Fibroblast of skin of abdomen (primary cell): ENCODE data around the gene MAP3K13. TPM values are rescaled to one million over a fixed set of nuclear protein-coding genes. Genes with fewer than 3 reads are reported as not detected.

Experiments used
- DNase-seq: peaks from one replicate; pipeline ENCODE4 v3.0.0-alpha.2; 2013
- polyA plus RNA-seq, 2 experiments: library from polyadenylated mRNA; unstranded; fragments of 120-200 nt; gene quantifications; one replicate each; pipeline ENCODE4 v1.2.1, GENCODE V29; 2013; ENCODE audit not compliant: insufficient read length in 2 of 2

MAP3K13 gene
- 19.4 TPM for polyA plus RNA-seq (2013, experiment 1 of 2; ENCODE audit: insufficient read length)
- polyA plus RNA-seq (2013, experiment 2 of 2; ENCODE audit: insufficient read length), result 21.1 TPM

- peak; percentile 95 for DNase-seq
Measured at GRCh38 chr3:185362850-185363661, at the start of gene MAP3K13. Gene MAP3K13 (plus strand): TSS chr3:185363136. CDS start chr3:185428582, 65,446 bp downstream.

DNA sequence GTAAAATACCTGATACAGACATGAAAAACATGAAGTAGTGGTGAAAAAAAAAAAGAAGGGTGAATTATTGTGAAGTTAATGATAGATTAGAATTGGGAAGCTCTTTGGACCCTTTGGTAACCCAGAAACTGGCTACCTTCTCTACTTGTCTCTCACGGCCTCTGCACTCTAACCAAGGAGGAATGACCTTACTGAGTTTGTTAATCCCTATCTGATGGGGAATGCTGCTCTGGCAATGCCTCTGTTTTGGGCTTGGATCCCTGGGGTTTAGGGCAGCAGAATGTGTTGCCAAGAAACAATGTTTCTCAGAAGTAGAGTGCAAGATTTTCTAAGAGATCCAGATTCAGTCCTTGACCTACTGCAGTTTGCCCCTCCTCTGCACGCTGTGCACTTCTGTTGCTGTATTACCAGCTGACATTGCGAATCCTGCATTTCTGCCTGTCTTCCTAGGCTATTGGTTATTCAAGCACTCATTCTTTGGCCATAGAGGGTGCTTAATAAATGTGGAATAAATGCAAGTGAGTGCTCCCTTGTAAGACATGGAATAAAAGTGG, 49.2 kb upstream of the MAP3K13 start:
- no peak for DNase-seq

GRCh38 chr3:185316740-185317412, 46.1 kb upstream of the MAP3K13 start:
- DNase-seq, result no peak

DNA sequence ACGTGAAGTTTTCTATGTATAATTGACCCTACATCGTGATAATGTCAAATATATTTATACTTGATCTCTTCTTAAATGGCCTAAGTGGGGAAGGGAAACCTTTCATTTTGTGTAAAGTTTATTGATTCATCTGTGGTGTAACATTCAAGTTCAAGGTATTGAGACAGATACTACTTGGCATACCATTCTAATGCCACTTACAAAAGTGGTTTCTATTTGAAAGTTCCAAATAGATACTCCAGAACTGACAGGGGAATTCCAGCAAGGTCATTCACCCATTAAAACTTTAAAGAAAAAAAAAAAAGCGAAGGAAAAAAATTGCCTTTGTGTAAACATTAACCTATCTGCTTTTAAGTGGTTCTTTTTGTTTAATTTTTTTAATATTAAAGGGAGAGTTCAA, 45.3 kb upstream of the MAP3K13 start:
- DNase-seq, result no peak

GRCh38 chr3:185318141-185318540, 44.8 kb upstream of the MAP3K13 start:
- peak; percentile 36 for DNase-seq

GRCh38 chr3:185319801-185320200, 43.1 kb upstream of the MAP3K13 start:
- no peak for DNase-seq

DNA sequence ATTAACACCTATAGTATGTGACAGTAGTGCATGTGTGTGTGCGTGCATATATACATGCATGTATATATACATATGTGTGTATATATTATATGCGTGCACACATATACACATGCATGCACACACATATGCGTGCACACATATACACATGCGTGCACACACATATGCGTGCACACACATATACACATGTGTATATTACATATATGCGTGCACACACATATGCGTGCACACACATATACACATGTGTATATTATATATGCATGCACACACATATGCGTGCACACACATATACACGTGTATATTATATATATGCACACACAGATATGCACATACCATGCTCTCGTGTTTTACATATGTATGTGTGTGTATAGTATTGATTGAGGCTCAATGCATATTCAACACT, 42.0 kb upstream of the MAP3K13 start:
- DNase-seq, result no peak

- DNase-seq, result no peak
Measured at GRCh38 chr3:185322101-185322719, 40.7 kb upstream of the MAP3K13 start.

- DNase-seq, result no peak
Measured at GRCh38 chr3:185325946-185326791, 36.8 kb upstream of the MAP3K13 start.

- no peak for DNase-seq
Measured at GRCh38 chr3:185327062-185327461, 35.9 kb upstream of the MAP3K13 start.

- no peak for DNase-seq
Measured at GRCh38 chr3:185328324-185329004, 34.5 kb upstream of the MAP3K13 start.

GRCh38 chr3:185330238-185330637, 32.7 kb upstream of the MAP3K13 start:
- no peak for DNase-seq

DNA sequence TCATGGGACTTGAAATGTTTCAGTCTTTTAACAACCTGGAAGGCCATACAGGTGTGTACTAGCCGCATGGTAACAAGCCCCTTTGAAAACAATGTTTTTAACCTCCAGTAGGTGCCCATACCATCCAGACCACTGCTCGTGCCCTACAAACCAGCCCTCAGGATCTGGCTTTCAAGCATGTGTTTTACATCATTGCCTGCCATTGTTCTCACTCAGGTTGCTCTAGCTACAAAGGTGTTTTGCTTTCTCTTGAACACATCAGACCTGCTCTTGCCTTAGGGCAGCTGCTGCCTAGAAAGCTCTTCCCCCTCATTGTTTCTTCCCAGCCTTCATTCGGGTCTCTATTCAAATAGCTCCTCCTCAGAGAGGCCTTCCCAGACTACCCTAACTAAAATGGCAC, 32.3 kb upstream of the MAP3K13 start:
- no peak for DNase-seq

DNA sequence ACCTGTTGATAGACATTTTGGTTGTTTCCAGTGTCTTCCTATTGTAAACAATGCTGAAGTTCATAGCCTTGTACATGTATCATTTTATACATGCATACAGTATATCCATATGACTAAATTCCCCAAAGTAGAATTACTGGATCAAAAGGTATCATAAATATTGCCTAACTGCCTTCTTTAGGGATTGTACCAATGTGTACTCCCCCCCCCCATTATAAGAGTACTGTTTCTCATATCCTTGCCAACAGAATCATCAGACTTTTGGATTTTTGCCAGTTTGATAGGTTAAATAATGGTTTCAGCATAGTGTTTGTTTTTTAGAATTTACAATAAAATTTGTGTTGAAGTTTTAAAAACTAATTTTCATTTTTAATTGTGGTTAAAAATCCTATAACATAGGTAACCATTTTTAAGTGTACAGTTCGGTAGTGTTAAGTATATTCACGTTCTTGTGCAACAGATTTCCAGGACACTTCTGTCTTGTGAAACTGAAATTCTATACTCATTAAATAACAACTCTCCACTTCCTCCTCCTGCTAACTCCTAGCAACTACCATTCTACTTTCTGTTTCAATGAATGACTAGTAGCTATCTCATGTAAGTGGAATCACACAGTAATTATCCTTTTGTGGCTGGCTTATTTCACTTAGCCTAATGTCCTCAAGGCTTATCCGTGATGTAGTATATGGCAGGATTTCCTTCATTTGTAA, 30.8 kb upstream of the MAP3K13 start:
- peak; percentile 41 for DNase-seq

DNA sequence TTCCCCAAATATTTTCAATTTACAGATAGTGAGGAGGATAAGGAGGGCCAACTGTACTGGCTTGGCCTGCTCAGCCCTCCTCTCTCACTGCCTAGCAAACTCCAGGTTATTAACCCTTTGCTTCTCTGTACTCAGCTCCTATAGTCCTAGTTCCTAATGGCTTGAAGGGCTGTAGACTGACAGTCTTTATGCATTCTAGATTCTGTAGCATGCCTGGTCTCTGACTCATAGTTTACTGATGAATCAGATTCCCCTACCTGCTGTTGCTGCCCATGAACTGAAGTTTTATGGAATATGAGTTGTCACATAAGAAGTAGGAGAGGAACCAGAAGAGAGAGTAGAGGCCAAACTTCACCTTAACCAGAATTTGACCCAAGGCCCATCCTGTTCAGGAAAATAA, 27.1 kb upstream of the MAP3K13 start:
- peak; percentile 59 for DNase-seq

GRCh38 chr3:185337231-185337816, 25.6 kb upstream of the MAP3K13 start:
- DNase-seq, result no peak

GRCh38 chr3:185339945-185340344, 23.0 kb upstream of the MAP3K13 start:
- DNase-seq, result no peak

- DNase-seq, result no peak
Measured at GRCh38 chr3:185340751-185341150, 22.2 kb upstream of the MAP3K13 start.

- DNase-seq, result no peak
Measured at GRCh38 chr3:185341616-185342458, 21.1 kb upstream of the MAP3K13 start.
